Measurements from ENCODE around the gene KCNJ11.

DNA sequence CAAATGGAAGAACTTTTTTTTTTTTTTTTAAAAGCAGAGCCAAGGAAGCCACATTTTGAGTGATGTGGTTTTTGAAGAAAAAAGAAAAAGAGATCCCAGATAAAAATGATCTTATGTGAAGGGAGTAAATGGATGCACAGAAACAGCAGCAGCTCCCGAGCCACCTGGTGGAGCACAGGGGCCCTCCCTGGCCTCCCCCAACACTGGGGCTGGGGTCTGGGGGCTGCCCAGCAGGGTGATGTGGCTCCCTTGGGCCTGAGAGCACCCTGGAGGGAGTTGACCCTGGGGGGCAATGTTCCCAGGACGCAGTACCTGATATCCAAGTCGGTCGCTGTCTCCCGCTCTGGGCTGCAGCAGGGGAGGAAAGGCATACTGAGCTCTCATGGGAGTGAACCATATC lies 26.5 kb upstream of the KCNJ11 start:
- TF ChIP-seq, protein P1, sequence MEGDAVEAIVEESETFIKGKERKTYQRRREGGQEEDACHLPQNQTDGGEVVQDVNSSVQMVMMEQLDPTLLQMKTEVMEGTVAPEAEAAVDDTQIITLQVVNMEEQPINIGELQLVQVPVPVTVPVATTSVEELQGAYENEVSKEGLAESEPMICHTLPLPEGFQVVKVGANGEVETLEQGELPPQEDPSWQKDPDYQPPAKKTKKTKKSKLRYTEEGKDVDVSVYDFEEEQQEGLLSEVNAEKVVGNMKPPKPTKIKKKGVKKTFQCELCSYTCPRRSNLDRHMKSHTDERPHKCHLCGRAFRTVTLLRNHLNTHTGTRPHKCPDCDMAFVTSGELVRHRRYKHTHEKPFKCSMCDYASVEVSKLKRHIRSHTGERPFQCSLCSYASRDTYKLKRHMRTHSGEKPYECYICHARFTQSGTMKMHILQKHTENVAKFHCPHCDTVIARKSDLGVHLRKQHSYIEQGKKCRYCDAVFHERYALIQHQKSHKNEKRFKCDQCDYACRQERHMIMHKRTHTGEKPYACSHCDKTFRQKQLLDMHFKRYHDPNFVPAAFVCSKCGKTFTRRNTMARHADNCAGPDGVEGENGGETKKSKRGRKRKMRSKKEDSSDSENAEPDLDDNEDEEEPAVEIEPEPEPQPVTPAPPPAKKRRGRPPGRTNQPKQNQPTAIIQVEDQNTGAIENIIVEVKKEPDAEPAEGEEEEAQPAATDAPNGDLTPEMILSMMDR (IDR thresholded peaks at IDR 0.05), result no peak
- no peak for TF ChIP-seq POLR2A (IDR thresholded peaks at IDR 0.05)
